Measurements from ENCODE around the gene TOP1.
A peak's percentile ranks its signal among the peaks of the same experiment; 100 is the strongest.

Gene TOP1

DNA sequence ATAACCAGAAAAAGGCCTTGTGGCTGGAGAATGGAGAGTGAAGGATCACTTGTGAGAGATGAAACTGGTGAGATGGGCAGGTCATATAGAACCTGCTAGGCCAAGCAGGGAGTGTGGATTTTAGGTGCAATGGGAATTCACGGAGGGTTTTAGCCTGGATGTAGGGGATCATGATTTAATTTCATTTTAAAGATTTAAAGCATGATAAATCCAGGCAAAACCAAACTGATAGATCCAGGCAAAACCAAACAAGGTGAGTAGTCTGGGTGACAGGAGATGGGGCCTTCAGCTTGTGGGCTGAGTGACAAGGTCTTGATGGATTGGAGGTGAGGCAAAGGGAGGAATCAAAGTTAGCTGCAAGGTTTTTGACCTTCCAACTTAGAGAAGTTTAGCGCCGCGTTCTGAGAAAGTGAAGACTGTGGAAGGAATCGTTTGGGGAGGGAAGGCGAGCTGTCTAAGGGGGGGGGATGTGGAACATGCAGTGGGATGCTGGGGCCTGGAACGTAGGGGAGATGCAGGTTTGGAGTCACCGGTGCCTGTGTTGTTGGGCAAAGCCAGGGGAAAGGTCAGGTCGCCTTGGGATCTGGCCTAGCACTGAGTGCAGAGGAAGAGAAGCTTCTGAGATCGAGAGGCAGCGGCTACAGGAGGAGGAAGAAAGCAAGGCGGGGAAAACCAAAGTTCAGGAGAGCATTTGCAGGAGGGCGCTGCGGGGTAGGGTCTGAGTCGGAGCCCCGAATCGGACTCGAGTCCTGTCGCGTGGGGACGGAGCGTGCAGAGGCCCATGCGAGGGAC, 107.5 kb downstream of the TOP1 start:
- Histone ChIP-seq H3K4me1 (ENCODE audit: control insufficient read depth, insufficient read depth, low read length) (no peaks in the 10 kb centered on the region), H3K27ac (ENCODE audit: extremely low read depth, low read depth, low read length) (no peak overlapping the region; the same call in 1 of the 2 replicates), H3K9me3 (ENCODE audit: control insufficient read depth, insufficient read depth, low read depth, low read length) (no peaks in the 10 kb centered on the region), H3K36me3 (ENCODE audit: control insufficient read depth in 2 of 2, insufficient read depth in 1 of 2, low read length in 2 of 2) (peaks cover 0 to 21% of the 10 kb centered on the region in 2 experiments; a peak in 1 of 3 replicates), H3K4me3 (ENCODE audit: low read depth, low read length) (peak overlapping the region; percentile 88)
- ChIA-PET POLR2A (interaction anchor here (0.7 to 1.7 kb wide), 3 partner anchors 12 to 204 kb away, joined by 4 to 5 read pairs (median 4); partner anchors contain the start of gene LPIN3), CTCF (interaction anchor here (0.5 to 5.1 kb wide), 43 partner anchors 9 to 1825 kb away, joined by 3 to 39 read pairs (median 4); partner anchors contain the start of gene LPIN3)
- TF ChIP-seq SP2 (tag by site-specific recombination; IDR thresholded peaks at IDR 0.05) (no peak), ZBTB17 (tag by site-specific recombination; IDR thresholded peaks at IDR 0.05) (no peak), ZNF555 (tag by site-specific recombination; conservative IDR thresholded peaks at IDR 0.05) (no peak), BCL11A (tag by site-specific recombination; IDR thresholded peaks at IDR 0.05; ENCODE audit: low read depth) (no peak), ZXDB (tag by site-specific recombination; IDR thresholded peaks at IDR 0.05) (no peak), ZNF23 (tag by site-specific recombination; IDR thresholded peaks at IDR 0.05; ENCODE audit: borderline replicate concordance) (no peak), ZBTB20 (tag by site-specific recombination; IDR thresholded peaks at IDR 0.05) (no peak), ZNF174 (tag by site-specific recombination; IDR thresholded peaks at IDR 0.05) (no peak), ZNF266 (tag by site-specific recombination; IDR thresholded peaks at IDR 0.05; ENCODE audit: low read depth) (no peak), ZNF501 (tag by site-specific recombination; IDR thresholded peaks at IDR 0.05) (no peak), ZNF747 (tag by site-specific recombination; IDR thresholded peaks at IDR 0.05) (no peak), GFI1B (tag by site-specific recombination; IDR thresholded peaks at IDR 0.05) (no peak), ZFHX2 (tag by site-specific recombination; conservative IDR thresholded peaks at IDR 0.05) (no peak), BCL11B (tag by site-specific recombination; IDR thresholded peaks at IDR 0.05; ENCODE audit: low read depth) (no peak), ZNF391 (tag by site-specific recombination; IDR thresholded peaks at IDR 0.05; ENCODE audit: borderline replicate concordance, low read depth) (no peak), ZSCAN30 (tag by site-specific recombination; IDR thresholded peaks at IDR 0.05) (no peak)
- TF ChIP-seq, protein P1, sequence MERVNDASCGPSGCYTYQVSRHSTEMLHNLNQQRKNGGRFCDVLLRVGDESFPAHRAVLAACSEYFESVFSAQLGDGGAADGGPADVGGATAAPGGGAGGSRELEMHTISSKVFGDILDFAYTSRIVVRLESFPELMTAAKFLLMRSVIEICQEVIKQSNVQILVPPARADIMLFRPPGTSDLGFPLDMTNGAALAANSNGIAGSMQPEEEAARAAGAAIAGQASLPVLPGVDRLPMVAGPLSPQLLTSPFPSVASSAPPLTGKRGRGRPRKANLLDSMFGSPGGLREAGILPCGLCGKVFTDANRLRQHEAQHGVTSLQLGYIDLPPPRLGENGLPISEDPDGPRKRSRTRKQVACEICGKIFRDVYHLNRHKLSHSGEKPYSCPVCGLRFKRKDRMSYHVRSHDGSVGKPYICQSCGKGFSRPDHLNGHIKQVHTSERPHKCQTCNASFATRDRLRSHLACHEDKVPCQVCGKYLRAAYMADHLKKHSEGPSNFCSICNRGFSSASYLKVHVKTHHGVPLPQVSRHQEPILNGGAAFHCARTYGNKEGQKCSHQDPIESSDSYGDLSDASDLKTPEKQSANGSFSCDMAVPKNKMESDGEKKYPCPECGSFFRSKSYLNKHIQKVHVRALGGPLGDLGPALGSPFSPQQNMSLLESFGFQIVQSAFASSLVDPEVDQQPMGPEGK (tag by site-specific recombination; IDR thresholded peaks at IDR 0.05): no peak
- TF ChIP-seq, protein P2, sequence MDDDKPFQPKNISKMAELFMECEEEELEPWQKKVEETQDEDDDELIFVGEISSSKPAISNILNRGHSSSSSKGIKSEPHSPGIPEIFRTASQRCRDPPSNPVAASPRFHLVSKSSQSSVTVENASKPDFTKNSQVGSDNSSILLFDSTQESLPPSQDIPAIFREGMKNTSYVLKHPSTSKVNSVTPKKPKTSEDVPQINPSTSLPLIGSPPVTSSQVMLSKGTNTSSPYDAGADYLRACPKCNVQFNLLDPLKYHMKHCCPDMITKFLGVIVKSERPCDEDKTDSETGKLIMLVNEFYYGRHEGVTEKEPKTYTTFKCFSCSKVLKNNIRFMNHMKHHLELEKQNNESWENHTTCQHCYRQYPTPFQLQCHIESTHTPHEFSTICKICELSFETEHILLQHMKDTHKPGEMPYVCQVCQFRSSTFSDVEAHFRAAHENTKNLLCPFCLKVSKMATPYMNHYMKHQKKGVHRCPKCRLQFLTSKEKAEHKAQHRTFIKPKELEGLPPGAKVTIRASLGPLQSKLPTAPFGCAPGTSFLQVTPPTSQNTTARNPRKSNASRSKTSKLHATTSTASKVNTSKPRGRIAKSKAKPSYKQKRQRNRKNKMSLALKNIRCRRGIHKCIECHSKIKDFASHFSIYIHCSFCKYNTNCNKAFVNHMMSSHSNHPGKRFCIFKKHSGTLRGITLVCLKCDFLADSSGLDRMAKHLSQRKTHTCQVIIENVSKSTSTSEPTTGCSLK (tag by site-specific recombination; IDR thresholded peaks at IDR 0.05): no peak

DNA sequence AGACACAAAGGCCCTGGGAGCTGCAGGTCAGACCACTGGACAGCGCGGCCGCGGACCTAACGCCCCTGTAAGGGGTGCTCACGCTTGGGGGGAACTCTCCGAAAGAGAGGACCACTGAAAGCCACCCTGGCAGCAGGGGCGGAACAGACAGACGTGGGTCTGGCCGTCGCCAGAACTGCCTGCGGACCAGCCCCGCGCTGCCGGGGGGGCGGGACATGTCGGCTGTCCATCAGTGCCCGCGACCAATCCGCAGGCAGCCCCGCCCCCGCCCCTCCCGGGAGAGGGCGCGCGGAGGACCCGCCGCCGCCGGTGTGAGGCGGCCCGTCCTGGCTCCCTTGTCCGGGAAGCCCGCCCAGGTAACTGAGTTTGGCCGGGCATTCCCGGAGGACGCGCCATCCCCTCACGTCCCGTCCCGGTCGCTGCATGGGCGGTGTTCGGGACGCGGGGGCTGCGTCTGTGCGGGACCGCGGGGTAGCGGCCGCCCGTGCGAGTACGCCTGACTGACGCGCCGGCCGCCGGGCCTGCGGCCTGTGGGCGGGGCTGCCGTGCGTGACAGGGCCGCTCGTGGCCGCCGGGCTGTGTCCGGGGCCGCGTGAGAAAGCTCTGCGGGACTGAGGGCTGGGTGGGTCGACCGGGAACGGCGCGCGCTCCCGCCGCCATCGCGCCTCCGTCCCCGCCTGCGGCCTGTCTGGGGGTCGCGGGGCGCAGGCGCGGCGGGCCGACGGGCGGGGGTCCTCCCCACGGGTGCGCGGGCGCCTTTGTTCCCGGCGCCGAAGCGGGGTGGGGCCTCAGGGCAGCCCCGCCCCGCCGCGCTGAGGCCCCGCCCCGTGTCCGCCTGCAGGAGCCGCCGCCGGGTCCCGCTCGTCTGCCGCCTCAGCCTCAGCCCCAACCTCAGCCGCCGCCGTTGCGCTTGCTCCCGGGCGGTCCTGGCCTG, 108.3 kb downstream of the TOP1 start, which contains the start of gene PLCG1:
Gene PLCG1, plus strand, starts transcription at position 864 of the 934 bp plus-strand sequence. CDS start 99 bp downstream, outside the sequence.
- POLR2A ChIA-PET: interaction anchor here (1.0 to 1.7 kb wide), 2 partner anchors 10 to 248 kb away, joined by 3 to 6 read pairs; no protein-coding TSS in a partner anchor
- Histone ChIP-seq H3K27ac (ENCODE audit: extremely low read depth, low read depth, low read length) (peak within 1 kb of the TSS; percentile 97), H3K4me1 (ENCODE audit: control insufficient read depth, insufficient read depth, low read length) (no peaks in the 10 kb centered on the region), H3K36me3 (ENCODE audit: control insufficient read depth in 2 of 2, insufficient read depth in 1 of 2, low read length in 2 of 2) (peaks cover 0 to 25% of the 10 kb centered on the region in 2 experiments; a peak in 1 of 3 replicates), H3K4me3 (ENCODE audit: low read depth, low read length) (peak within 1 kb of the TSS; percentile 88), H3K9me3 (ENCODE audit: control insufficient read depth, insufficient read depth, low read depth, low read length) (no peaks in the 10 kb centered on the region)
- CTCF ChIA-PET: interaction anchor here (0.6 to 5.1 kb wide), 7 partner anchors 10 to 1826 kb away, joined by 3 to 39 read pairs (median 3); partner anchors contain the start of gene LPIN3
- TF ChIP-seq ZBTB20 (tag by site-specific recombination; IDR thresholded peaks at IDR 0.05) (peak; percentile 51; the same call in 1 of the 2 replicates), ZNF133 (tag by site-specific recombination; IDR thresholded peaks at IDR 0.05) (no peak), ZNF571 (tag by site-specific recombination; IDR thresholded peaks at IDR 0.05) (no peak), ZNF830 (tag by site-specific recombination; IDR thresholded peaks at IDR 0.05; ENCODE audit: low read depth) (no peak), ZNF37A (tag by site-specific recombination; IDR thresholded peaks at IDR 0.05) (no peak), ZNF324 (tag by site-specific recombination; IDR thresholded peaks at IDR 0.05) (no peak), ZNF785 (tag by site-specific recombination; IDR thresholded peaks at IDR 0.05) (no peak)
- TF ChIP-seq, protein P3, sequence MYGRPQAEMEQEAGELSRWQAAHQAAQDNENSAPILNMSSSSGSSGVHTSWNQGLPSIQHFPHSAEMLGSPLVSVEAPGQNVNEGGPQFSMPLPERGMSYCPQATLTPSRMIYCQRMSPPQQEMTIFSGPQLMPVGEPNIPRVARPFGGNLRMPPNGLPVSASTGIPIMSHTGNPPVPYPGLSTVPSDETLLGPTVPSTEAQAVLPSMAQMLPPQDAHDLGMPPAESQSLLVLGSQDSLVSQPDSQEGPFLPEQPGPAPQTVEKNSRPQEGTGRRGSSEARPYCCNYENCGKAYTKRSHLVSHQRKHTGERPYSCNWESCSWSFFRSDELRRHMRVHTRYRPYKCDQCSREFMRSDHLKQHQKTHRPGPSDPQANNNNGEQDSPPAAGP (tag by site-specific recombination; IDR thresholded peaks at IDR 0.05): 0 out of 2 replicates have a peak, but pooled peaks have one; percentile 62

Data from HEK293 (cell line).